Inflammatory macrophage treated with lipopolysaccharide for 1 hour (primary cell): Measurements from ENCODE around the gene PRSS12.
"Not testable (repeated sequence)": the region's sequence is repeated elsewhere in the genome, so short reads cannot be mapped to it uniquely, and the experiment has no call there.

Experiments
- DNase-seq, 2 donors: peaks; one replicate each; pipeline ENCODE4 v3.0.0-alpha.2; 2020 to 2022

Gene PRSS12

DNA sequence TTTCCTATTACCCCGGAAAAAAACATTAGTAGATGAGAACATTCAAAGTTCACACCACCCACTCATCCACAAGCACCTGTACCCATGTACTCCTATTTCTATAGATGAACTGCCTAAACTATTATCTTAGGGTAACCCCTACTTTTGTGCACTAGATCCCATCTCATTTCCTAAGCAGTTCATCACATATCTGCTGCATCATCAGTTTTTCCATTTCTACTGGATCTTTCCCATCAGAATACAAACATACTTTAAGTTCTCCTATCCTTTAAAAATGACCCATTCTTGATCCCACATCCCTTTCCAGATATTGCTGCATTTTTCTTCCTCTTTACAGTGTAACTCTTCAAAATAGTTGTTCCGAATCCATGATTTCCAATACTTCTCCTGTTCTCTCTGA is 81.0 kb downstream of the PRSS12 start:
- DNase-seq, result no peak

DNA sequence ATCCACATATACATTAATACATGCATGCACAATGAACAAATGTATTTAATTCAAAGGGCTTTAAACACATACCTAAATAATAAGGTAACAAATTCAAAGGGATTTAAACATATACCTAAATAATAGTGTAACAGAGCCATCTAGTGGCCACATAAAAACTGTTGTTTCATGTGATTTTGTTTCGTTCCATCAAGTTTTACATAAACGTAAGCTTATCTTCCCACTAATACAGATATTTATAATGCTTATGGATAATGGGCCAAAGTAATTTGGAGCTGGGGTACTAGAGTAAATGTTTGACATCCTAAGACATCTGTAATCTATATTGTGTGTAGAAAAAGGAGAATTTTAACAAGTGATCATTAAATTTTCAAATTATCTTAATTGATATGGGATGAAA is 82.3 kb downstream of the PRSS12 start:
- peak; percentile 30 to 70 for DNase-seq

DNA sequence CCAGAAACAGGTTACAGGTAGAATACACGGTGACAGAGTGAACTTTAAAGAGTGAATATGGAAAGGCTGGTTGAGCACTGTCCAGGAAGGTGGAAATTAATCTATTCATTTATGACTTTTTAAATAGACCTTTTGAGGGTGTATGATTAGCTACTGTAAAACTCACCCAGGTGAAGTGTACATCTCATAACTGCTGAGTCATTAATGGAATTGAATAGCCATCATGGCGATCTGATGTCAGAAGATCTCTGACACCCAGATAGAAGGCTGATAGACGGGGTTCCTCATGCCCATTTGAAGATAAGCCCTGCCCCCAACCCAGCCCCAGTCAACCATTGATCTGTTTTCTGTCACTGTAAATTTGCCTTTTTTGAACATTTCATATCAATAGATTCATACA is 84.0 kb downstream of the PRSS12 start:
- no peak for DNase-seq

DNA sequence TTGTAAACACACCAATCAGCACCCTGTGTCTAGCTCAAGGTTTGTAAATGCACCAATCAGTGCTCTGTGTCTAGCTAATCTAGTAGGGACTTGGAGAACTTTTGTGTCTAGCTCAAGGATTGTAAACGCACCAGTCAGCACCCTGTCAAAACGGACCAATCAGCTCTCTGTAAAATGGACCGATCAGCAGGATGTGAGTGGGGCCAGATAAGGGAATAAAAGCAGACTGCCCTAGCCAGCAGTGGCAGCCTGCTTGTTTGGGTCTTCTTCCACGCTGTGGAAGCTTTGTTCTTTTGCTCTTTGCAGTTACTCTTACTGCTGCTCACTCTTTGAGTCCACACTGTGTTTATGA is 86.7 kb downstream of the PRSS12 start:
- not testable (repeated sequence) for DNase-seq

DNA sequence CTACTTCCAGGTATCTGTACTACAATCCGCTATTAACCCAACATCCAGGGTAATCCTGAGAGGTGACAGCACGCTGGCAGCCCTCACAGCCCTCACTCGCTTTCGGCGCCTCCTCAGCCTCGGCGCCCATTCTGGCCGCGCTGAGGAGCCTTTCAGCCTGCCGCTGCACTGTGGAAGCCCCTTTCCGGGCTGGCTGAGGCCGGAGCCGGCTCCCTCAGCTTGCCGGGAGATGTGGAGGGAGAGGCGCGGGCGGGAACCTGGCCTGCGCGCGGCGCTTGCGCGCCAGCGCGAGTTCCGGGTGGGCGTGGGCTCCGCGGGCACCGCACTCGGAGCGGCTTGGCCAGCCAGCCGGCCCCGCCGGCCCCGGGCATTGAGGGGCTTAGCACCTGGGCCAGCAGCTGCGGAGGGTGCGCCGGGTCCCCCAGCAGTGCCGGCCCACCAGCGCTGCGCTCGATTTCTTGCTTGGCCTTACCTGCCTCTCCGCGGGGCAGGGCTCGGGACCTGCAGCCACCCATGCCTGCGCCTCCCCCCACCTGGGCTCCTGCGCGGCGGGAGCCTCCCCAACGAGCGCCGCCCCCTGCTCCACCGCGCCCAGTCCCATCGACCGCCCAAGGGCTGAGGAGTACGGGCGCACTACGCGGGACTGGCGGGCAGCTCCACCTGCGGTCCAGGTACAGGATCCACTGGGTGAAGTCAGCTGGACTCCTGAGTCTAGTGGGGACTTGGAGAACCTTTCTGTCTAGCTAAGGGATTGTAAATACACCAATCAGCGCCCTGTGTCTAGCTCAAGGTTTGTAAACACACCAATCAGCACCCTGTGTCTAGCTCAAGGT is 87.3 kb downstream of the PRSS12 start:
- DNase-seq, result no peak

DNA sequence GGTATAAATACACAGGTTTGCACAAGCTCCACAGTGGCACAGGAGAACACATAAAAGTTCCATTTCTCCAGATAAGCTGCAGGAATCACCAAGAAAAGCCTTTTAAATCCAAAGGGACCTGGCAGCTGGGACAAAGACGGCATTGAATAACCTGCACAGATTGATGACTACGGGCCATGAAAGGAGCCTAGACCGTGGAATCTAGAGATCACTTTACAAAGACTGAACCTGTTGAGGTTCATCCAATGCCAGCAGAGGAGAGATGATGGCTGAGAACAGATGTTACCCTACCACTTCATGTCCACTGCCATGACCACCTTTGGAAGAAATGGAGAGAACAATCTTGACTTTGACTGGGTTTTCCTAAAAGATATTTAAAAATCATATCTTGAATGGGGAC is 88.7 kb downstream of the PRSS12 start:
- no peak for DNase-seq

DNA sequence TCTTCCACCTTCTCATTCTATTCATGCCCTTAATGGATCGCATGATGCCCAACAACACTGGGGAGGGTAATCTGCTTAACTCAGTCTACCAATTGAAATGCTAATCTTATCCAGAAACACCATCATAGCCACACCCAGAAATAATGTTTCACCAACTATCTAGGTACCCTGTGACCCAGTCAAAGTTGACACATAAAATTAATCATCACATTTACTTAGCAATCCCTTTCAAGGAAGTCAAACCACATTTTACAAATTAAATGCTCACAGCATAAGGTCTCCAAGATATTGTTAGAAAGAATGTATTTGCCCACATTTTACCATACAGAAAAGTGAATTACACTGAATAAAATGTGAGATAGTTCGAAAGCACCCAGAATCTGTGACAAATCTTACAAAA is 92.5 kb downstream of the PRSS12 start:
- no peak for DNase-seq

DNA sequence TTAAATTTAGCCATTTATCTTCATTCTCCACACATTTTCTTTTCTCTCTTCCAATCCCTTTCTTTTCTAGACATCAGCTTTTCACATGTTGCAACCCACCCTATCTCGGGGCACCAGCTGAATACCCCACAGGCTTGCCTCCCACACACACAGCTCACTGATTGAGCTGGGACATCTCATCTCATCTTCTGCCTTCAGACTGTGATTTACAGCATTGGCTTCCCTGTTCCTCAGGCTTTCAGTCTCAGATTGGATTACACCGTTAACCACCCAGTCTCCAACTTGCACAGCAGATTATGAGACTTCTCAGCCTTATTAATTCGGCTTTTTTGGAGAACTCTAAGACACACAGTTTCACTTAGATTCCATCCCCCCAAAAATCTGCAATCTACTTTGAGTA is 93.7 kb downstream of the PRSS12 start:
- DNase-seq, result no peak

DNA sequence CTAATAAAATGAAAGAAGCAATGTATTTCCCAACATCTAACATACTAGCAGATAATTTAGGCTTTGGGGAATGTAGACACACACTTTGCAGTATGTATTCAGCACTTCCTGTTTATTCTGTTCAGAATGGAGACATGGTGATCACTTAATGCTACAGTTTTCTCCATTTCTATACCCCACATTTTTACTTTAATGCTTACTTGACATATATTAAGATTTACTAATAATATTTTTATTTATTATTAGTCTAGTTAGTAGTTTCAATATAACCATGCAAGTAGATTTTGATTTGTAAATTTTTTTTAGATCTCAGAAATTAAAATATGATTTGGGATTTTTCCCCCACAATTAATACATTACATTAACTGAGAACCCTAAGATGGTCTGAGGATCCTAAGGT is 98.4 kb downstream of the PRSS12 start:
- DNase-seq, result no peak

DNA sequence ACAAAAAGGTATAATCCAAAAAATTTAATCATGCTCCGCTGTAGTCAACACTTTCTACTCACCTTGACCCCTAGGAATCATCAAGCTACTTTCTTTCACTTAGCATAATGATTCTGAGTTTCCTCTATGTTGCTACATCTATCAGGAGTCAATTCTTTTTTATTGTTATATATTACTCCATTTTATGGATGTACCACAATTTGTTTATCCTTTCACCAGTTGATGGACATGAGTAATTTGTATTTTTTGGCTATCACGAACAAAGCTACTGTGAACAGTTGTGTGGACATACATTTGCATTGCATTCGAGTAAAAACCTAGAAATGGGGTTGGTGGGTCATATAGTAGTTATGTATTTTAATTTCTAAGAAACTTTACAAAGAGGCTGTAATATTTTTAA is 102.9 kb downstream of the PRSS12 start:
- DNase-seq, result no peak

DNA sequence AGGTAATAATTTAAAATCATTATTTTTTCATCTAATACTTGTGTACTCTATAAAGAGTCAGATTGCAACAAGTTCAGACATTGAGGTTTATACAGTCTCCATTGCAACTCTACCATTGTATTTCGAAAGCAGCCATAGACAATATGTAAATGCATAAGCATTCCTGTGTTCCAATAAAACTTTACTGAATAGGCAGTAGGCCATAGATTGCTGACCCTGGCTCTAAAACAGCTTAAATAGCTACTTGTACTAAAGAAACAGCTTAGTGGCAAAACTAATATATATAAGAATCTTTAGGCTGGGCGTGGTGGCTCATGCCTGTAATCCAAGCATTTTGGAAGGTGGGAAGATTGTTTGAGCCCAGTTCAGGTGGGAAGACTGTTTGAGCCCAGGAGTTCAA is 115.3 kb downstream of the PRSS12 start:
- DNase-seq, result no peak

DNA sequence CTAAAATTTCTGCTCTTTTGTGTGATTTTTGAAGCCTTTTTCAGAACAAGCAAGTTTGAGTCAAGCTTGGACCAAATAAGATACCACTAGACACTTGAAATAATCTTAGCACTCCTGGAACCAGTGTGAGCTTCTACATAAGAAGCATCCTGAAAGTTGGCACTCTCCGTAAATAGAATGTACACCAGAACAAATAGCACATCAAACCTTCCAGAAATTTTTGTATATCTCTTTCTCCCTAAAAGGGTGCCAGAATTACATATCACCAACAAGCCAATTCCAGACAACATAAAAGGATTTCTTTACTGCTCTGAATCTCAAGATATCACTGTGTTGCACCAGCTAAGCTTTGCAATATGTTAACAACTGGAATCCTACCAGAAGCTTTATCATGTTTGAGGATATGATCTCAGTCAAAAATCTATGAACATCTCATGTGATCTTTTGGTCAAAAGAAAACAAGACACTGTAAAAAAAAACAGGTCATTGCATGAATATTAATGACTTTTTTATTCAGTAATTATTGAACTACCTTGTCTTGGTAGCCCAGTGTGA is 117.2 kb downstream of the PRSS12 start:
- no peak for DNase-seq
